AG10803 (cell line): ENCODE data around the gene CASP8.

Experiments used
- DNase-seq: peaks from one replicate; pipeline ENCODE4 v3.0.0; 2010; ENCODE audit warnings: low read depth
- H3K4me3 ChIP-seq: 2 replicates; pipeline ENCODE4 v1.5.1; 2011; ENCODE audit warnings: mild to moderate bottlenecking, low read length, control low read depth
- CTCF ChIP-seq: conservative IDR thresholded peaks from 2 replicates; pipeline ENCODE4 v1.5.1; 2011; ENCODE audit warnings: mild to moderate bottlenecking, low read length, control low read depth, inconsistent platforms

Gene CASP8

GRCh38 chr2:201260302-201260800 lies at the start of gene CASP8:
Gene CASP8, plus strand, starts transcription at chr2:201260536. Its CDS starts 5,951 bp downstream, at chr2:201266487.
- DNase-seq: peak; percentile 54
- no peak for TF ChIP-seq CTCF
- H3K4me3 ChIP-seq: peak within 1 kb of the TSS; percentile 90

- no peak for TF ChIP-seq CTCF
- DNase-seq: no peak
- no peak overlapping the region for H3K4me3 ChIP-seq
These were observed 44.4 kb upstream of the CASP8 start for GRCh38 chr2:201215963-201216362.

GRCh38 chr2:201216918-201217317 lies 43.4 kb upstream of the CASP8 start:
- H3K4me3 ChIP-seq: no peak overlapping the region
- TF ChIP-seq CTCF: no peak
- no peak for DNase-seq

- TF ChIP-seq CTCF: no peak
- no peak overlapping the region for H3K4me3 ChIP-seq
- no peak for DNase-seq
These were observed 41.6 kb upstream of the CASP8 start for GRCh38 chr2:201218780-201219179.

- H3K4me3 ChIP-seq: no peak overlapping the region
- no peak for DNase-seq
- TF ChIP-seq CTCF: no peak
These were observed 40.8 kb upstream of the CASP8 start for GRCh38 chr2:201219328-201220096.

- DNase-seq: no peak
- H3K4me3 ChIP-seq: no peak overlapping the region
- TF ChIP-seq CTCF: no peak
These were observed 40.2 kb upstream of the CASP8 start for GRCh38 chr2:201220102-201220570.
